Testis (tissue), 5 donors: Measurements from ENCODE around the gene PRPF6. TPM values are rescaled to one million over a fixed set of nuclear protein-coding genes. Genes with fewer than 3 reads are reported as not detected.

ENCODE experiments used
- DNase-seq: peaks from one replicate; pipeline ENCODE4 v3.0.0-alpha.2; 2019
- H3K27ac ChIP-seq, 2 donors: fragments of 200-600 bp; sonication (generic); one replicate each; pipeline ENCODE4 v1.5.1; 2019
- H3K27me3 ChIP-seq: fragments of 200-600 bp; sonication (generic); one replicate; pipeline ENCODE4 v1.5.1; 2019
- H3K36me3 ChIP-seq: fragments of 200-600 bp; sonication (generic); one replicate; pipeline ENCODE4 v1.5.1; 2017; ENCODE audit warnings: low read depth; ENCODE audit errors: missing control alignments
- H3K4me1 ChIP-seq: fragments of 200-600 bp; sonication (generic); one replicate; pipeline ENCODE4 v1.5.1; 2019
- H3K4me3 ChIP-seq, 2 donors: fragments of 200-600 bp; sonication (generic); one replicate each; pipeline ENCODE4 v1.5.1; 2017 to 2019
- H3K9me3 ChIP-seq: fragments of 200-600 bp; sonication (generic); one replicate; pipeline ENCODE4 v1.5.1; 2017
- POLR2A ChIP-seq: fragments of 450-650 bp; IDR thresholded peaks from one replicate; pipeline ENCODE4 v1.6.1; 2017; ENCODE audit warnings: antibody characterized with exemption, mild to moderate bottlenecking, moderate library complexity
- WGBS, 2 donors: methylation state at CpG; one replicate each; pipeline ENCODE4 v1.1.5; 2018; 5-methylcytosine and 5-hydroxymethylcytosine counted together
- intact Hi-C: fragments of 100-400 bp; cut with DNase I; formaldehyde crosslinking; loops from one replicate; pipeline ENCODE4 v1.15.1; 2023; ENCODE audit warnings: low total_unique reads
- long read RNA-seq, 2 donors: transcript quantifications; one replicate each; lab custom pipeline, GENCODE V29; 2026
- polyA plus RNA-seq: library from polyadenylated mRNA; stranded (reverse); fragments of 350-450 nt; fragmentation: Illumina TruSeq; extraction: RNeasy Lipid Tissue Mini Kit (QIAGEN cat#74804); gene quantifications from one replicate; pipeline ENCODE4 v1.2.3, GENCODE V29; 2014; ENCODE audit warnings: low read depth, low replicate concordance; ENCODE audit not compliant: insufficient read depth
- total RNA-seq, 2 donors: library from RNA; depleted of rRNA; stranded (reverse); fragments of >200 nt; gene quantifications; one replicate each; pipeline ENCODE4 v1.2.3, GENCODE V29; 2016
- TF ChIP-seq, protein P1 (sequence below), 3 experiments: fragments of 450-650 bp in 2 of 3; fragments of 200-600 bp in 1 of 3; sonication (generic) in 1 of 3; IDR thresholded peaks; one replicate each; pipeline ENCODE4 v1.5.1; 2016 to 2019; ENCODE audit warnings: antibody characterized with exemption in 3 of 3, mild to moderate bottlenecking in 2 of 3, moderate library complexity in 1 of 3

PRPF6 gene, protein sequence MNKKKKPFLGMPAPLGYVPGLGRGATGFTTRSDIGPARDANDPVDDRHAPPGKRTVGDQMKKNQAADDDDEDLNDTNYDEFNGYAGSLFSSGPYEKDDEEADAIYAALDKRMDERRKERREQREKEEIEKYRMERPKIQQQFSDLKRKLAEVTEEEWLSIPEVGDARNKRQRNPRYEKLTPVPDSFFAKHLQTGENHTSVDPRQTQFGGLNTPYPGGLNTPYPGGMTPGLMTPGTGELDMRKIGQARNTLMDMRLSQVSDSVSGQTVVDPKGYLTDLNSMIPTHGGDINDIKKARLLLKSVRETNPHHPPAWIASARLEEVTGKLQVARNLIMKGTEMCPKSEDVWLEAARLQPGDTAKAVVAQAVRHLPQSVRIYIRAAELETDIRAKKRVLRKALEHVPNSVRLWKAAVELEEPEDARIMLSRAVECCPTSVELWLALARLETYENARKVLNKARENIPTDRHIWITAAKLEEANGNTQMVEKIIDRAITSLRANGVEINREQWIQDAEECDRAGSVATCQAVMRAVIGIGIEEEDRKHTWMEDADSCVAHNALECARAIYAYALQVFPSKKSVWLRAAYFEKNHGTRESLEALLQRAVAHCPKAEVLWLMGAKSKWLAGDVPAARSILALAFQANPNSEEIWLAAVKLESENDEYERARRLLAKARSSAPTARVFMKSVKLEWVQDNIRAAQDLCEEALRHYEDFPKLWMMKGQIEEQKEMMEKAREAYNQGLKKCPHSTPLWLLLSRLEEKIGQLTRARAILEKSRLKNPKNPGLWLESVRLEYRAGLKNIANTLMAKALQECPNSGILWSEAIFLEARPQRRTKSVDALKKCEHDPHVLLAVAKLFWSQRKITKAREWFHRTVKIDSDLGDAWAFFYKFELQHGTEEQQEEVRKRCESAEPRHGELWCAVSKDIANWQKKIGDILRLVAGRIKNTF
- total RNA-seq = 100 to 1,000 TPM; 107 to 114 TPM
- polyA plus RNA-seq = 106 TPM
- long read RNA-seq, donor 1, transcript PRPF6-201 (21 exons, 3,044 nt) = major isoform, 31 of 62 reads
- long read RNA-seq, donor 1, partial matches to known transcripts = 31 of 62 reads
- long read RNA-seq, donor 1, other reads (novel, unspliced or antisense) = 0 of 62 reads
- long read RNA-seq, donor 2, transcript PRPF6-201 (21 exons, 3,044 nt) = major isoform, 10 of 27 reads
- long read RNA-seq, donor 2, partial matches to known transcripts = 17 of 27 reads
- long read RNA-seq, donor 2, other reads (novel, unspliced or antisense) = 0 of 27 reads

DNA sequence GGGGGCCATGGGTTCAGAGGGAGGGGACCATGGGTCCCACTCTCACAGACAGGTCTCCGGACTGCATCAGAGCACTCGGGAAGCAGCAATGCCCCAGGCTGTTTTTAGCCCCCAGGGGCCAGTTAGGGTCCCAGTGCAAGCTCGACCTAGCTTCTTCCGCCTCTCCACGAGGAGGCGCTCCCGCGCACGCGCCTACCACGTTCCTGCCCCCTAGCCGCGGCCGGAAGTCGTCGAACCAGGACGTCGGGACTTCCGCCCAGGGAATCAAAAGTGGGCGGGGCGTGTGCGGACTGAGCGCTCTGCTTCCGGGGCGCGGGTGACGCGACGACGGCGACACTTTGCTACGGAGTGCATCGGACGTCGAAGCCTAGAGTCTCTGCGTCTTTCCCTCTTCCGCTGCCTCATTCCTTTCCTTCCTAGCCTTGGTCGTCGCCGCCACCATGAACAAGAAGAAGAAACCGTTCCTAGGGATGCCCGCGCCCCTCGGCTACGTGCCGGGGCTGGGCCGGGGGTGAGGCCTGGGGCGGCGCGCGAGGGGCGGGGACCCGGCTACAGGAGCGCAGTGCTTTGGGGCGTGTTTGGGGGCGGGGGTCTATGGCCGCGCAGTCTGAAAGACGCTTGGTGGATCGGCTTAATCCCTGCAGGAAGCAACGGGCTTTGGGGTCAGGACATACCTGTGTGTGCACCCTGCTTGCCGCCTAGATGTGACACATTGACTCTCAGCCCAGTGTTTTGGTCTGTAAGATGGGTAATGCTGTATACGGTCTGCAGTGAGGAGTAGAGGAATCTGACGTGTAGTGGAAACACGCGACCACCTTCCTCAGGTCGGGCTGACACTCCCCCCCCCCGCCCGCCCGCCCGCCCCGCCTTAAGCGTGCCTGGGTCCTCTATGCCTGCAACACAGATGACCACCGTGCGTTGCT lies at the start of gene PRPF6:
PRPF6 (plus strand) TSS at position 327 of the 923 bp plus-strand sequence; CDS start at position 441, 114 bp downstream.
- intact Hi-C loops = no loop called here
- H3K27ac ChIP-seq = peak within 1 kb of the TSS; percentile 47 to 83
- H3K4me1 ChIP-seq = peaks cover 29% of the 10 kb centered on the region
- no peaks in the 10 kb centered on the region for H3K9me3 ChIP-seq
- peak within 1 kb of the TSS; percentile 90 to 98 for H3K4me3 ChIP-seq
- 0 to 1% methylated on average over 13 to 63 of the region's 75 CpGs for whole genome bisulfite sequencing, 2 donors
- no peaks in the 10 kb centered on the region for H3K27me3 ChIP-seq
- H3K36me3 ChIP-seq = no peaks in the 10 kb centered on the region
- peak; percentile 95 for DNase-seq
- TF ChIP-seq, protein P1, sequence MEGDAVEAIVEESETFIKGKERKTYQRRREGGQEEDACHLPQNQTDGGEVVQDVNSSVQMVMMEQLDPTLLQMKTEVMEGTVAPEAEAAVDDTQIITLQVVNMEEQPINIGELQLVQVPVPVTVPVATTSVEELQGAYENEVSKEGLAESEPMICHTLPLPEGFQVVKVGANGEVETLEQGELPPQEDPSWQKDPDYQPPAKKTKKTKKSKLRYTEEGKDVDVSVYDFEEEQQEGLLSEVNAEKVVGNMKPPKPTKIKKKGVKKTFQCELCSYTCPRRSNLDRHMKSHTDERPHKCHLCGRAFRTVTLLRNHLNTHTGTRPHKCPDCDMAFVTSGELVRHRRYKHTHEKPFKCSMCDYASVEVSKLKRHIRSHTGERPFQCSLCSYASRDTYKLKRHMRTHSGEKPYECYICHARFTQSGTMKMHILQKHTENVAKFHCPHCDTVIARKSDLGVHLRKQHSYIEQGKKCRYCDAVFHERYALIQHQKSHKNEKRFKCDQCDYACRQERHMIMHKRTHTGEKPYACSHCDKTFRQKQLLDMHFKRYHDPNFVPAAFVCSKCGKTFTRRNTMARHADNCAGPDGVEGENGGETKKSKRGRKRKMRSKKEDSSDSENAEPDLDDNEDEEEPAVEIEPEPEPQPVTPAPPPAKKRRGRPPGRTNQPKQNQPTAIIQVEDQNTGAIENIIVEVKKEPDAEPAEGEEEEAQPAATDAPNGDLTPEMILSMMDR (IDR thresholded peaks at IDR 0.05) = peak; percentile 53 to 87 (median 76)
- TF ChIP-seq POLR2A = no peak

DNA sequence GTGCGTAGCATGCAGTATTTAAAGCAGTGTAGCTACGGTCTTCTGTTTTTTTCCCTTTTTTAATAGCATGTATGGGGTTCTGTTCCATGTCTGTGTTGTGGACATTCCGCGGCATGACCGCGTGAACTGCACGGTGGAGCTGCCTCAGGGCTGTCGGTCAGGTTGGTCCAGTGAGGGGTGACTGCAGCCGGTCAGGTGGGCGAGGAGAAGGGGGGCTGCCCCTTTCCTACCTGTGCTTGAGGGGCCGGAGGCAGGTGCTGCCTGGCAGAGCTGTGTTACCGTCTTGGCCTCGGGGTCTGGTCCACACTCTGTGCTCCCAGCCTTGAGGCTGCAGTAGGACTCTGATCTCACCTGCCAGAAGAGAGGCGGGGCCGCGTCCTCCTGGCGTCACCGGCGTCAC lies 49.2 kb upstream of the PRPF6 start:
- Histone ChIP-seq H3K27ac (no peak overlapping the region), H3K4me1 (peaks cover 7% of the 10 kb centered on the region), H3K9me3 (no peaks in the 10 kb centered on the region), H3K27me3 (no peaks in the 10 kb centered on the region), H3K36me3 (no peaks in the 10 kb centered on the region), H3K4me3 (no peak overlapping the region)
- DNase-seq = no peak
- TF ChIP-seq, protein P1 (IDR thresholded peaks at IDR 0.05) = no peak
- no peak for TF ChIP-seq POLR2A
- 94 to 96% methylated on average over 18 to 19 of the region's 19 CpGs for WGBS, 2 donors
- intact Hi-C loops = no loop called here

GRCh38 chr20:63932606-63933160 lies 48.2 kb upstream of the PRPF6 start:
- Histone ChIP-seq H3K27me3 (no peaks in the 10 kb centered on the region), H3K27ac (no peak overlapping the region), H3K4me3 (no peak overlapping the region), H3K9me3 (no peaks in the 10 kb centered on the region), H3K4me1 (no peaks in the 10 kb centered on the region), H3K36me3 (no peaks in the 10 kb centered on the region)
- DNase-seq = no peak
- WGBS, 2 donors = 91 to 93% methylated on average over 12 to 17 of the region's 17 CpGs
- no peak for TF ChIP-seq POLR2A
- TF ChIP-seq, protein P1 (IDR thresholded peaks at IDR 0.05) = no peak
- intact Hi-C loops = no loop called here

DNA sequence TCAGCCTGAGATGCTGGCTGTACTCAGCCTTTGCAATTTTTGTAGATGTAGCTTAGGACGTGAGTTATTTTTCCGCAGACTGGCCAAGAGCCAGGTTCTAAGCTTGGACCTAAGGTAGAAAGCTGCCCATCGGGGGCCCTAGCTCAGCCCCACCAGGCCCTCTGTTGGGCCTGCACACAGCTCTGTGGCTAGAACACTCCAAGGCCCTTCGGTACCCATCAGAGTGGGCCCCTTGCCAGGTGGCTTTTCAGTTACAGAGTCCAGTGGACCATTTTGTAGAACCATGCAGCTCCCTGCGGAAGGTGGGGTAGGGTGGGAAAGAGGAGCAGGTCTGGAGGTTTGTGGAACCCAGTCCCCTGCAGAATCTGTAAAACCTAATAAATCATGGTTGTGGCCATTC lies 47.3 kb upstream of the PRPF6 start:
- Histone ChIP-seq H3K27me3 (no peaks in the 10 kb centered on the region), H3K36me3 (no peaks in the 10 kb centered on the region), H3K4me1 (no peaks in the 10 kb centered on the region), H3K9me3 (no peaks in the 10 kb centered on the region), H3K27ac (no peak overlapping the region), H3K4me3 (no peak overlapping the region)
- no peak for DNase-seq
- no peak for TF ChIP-seq POLR2A
- TF ChIP-seq, protein P1 (IDR thresholded peaks at IDR 0.05) = no peak
- intact Hi-C loops = no loop called here
- 77 to 80% methylated on average over 5 of the region's 5 CpGs for WGBS, 2 donors
